NCI-H345 treated with DMSO at 0.1 percent for 48 hours (cell line): ENCODE results near the gene HNRNPH1.

Experiments used
- DNase-seq: peaks from one replicate; lab custom pipeline; 2025; ENCODE audit not compliant: unreplicated experiment; lab: John Stamatoyannopoulos, UW

The HNRNPH1 gene

GRCh38 chr5:179606071-179606909 is 17.2 kb downstream of the HNRNPH1 start:
- no peak for DNase-seq

- no peak for DNase-seq
Measured at GRCh38 chr5:179605026-179605833, 18.2 kb downstream of the HNRNPH1 start.

GRCh38 chr5:179603308-179603707 is 20.2 kb downstream of the HNRNPH1 start:
- DNase-seq = no peak

- no peak for DNase-seq
Measured at GRCh38 chr5:179601871-179602625, 21.4 kb downstream of the HNRNPH1 start.

- DNase-seq = no peak
Measured at GRCh38 chr5:179599973-179600372, 23.5 kb downstream of the HNRNPH1 start.

- no peak for DNase-seq
Measured at GRCh38 chr5:179599566-179599965, 23.9 kb downstream of the HNRNPH1 start.

GRCh38 chr5:179599100-179599499 is 24.4 kb downstream of the HNRNPH1 start:
- DNase-seq = no peak

- peak; percentile 87 for DNase-seq
Measured at GRCh38 chr5:179596421-179596820, 27.1 kb downstream of the HNRNPH1 start.

- no peak for DNase-seq
Measured at GRCh38 chr5:179595916-179596315, 27.6 kb downstream of the HNRNPH1 start.

GRCh38 chr5:179588166-179588565 is 35.3 kb downstream of the HNRNPH1 start:
- DNase-seq = no peak

GRCh38 chr5:179585941-179586401 is 37.5 kb downstream of the HNRNPH1 start:
- DNase-seq = no peak

- DNase-seq = no peak
Measured at GRCh38 chr5:179577286-179577960, 46.0 kb downstream of the HNRNPH1 start.

GRCh38 chr5:179572386-179572785 is 51.1 kb downstream of the HNRNPH1 start:
- DNase-seq = no peak

GRCh38 chr5:179568721-179569120 is 54.8 kb downstream of the HNRNPH1 start:
- DNase-seq = no peak

- no peak for DNase-seq
Measured at GRCh38 chr5:179564526-179564925, 58.9 kb downstream of the HNRNPH1 start.
